Left forelimb (tissue), 1 donor: ENCODE results near the gene PGLYRP2.
"Not testable (repeated sequence)": the region's sequence is repeated elsewhere in the genome, so short reads cannot be mapped to it uniquely, and the experiment has no call there.

ENCODE experiments used
- DNase-seq: peaks from one replicate; pipeline ENCODE4 v3.0.0-alpha.2; 2018; ENCODE audit warnings: low spot score

PGLYRP2 gene

GRCh38 chr19:15488489-15489226, 9.4 kb upstream of the PGLYRP2 start:
- DNase-seq = no peak

- DNase-seq = no peak
Observed at GRCh38 chr19:15487038-15487437, 7.7 kb upstream of the PGLYRP2 start.

GRCh38 chr19:15485768-15486167, 6.5 kb upstream of the PGLYRP2 start:
- DNase-seq = not testable (repeated sequence)

GRCh38 chr19:15480996-15481395, 1.7 kb upstream of the PGLYRP2 start:
- not testable (repeated sequence) for DNase-seq

GRCh38 chr19:15476325-15476724, 3.0 kb downstream of the PGLYRP2 start:
- DNase-seq = no peak

GRCh38 chr19:15475611-15476010, 3.7 kb downstream of the PGLYRP2 start:
- DNase-seq = no peak

- no peak for DNase-seq
Observed at GRCh38 chr19:15475169-15475568, 4.1 kb downstream of the PGLYRP2 start.

- not testable (repeated sequence) for DNase-seq
Observed at GRCh38 chr19:15473821-15474220, 5.5 kb downstream of the PGLYRP2 start.

- no peak for DNase-seq
Observed at GRCh38 chr19:15471639-15472101, 7.6 kb downstream of the PGLYRP2 start.

GRCh38 chr19:15469513-15470297, 9.6 kb downstream of the PGLYRP2 start:
- DNase-seq = no peak

- no peak for DNase-seq
Observed at GRCh38 chr19:15468675-15469512, 10.4 kb downstream of the PGLYRP2 start.

- DNase-seq = no peak
Observed at GRCh38 chr19:15467734-15468214, 11.5 kb downstream of the PGLYRP2 start.

GRCh38 chr19:15466851-15467733, 12.2 kb downstream of the PGLYRP2 start:
- no peak for DNase-seq

- no peak for DNase-seq
Observed at GRCh38 chr19:15464394-15465385, 14.6 kb downstream of the PGLYRP2 start, which contains the start of gene RASAL3. TSS of gene RASAL3 (minus strand) at chr19:15464544. CDS start at chr19:15464358, 186 bp downstream.

- no peak for DNase-seq
Observed at GRCh38 chr19:15463861-15464371, 15.4 kb downstream of the PGLYRP2 start.

- DNase-seq = no peak
Observed at GRCh38 chr19:15461694-15462093, 17.6 kb downstream of the PGLYRP2 start.

GRCh38 chr19:15457701-15458484, 21.4 kb downstream of the PGLYRP2 start:
- DNase-seq = no peak

GRCh38 chr19:15456871-15457700, 22.2 kb downstream of the PGLYRP2 start:
- no peak for DNase-seq
